HL-60 (cell line): ENCODE measurements around the gene KCNQ1OT1.

ENCODE experiments used
- DNase-seq, 2 experiments: peaks; one replicate each; pipeline ENCODE4 v3.0.0-alpha.2; 2010 to 2020; ENCODE audit warnings: low read depth in 1 of 2, low spot score in 1 of 2
- H3K27ac ChIP-seq: fragments of 250-450 bp; sonication (Bioruptor Pico); replicated peaks from 2 replicates; pipeline ENCODE4 v1.5.1; 2020; ENCODE audit warnings: mild to moderate bottlenecking, moderate library complexity
- H3K27me3 ChIP-seq: fragments of 250-450 bp; sonication (Bioruptor Pico); 2 replicates; pipeline ENCODE4 v1.5.1; 2021; ENCODE audit warnings: mild to moderate bottlenecking, moderate library complexity; ENCODE audit not compliant: insufficient read depth, poor library complexity, severe bottlenecking
- H3K4me3 ChIP-seq: replicated peaks from 2 replicates; pipeline ENCODE4 v1.5.1; 2011; ENCODE audit warnings: mild to moderate bottlenecking, control low read depth, low read length; ENCODE audit not compliant: insufficient read depth
- GABPA ChIP-seq: IDR thresholded peaks from 2 replicates; pipeline ENCODE4 v1.6.1; 2012; ENCODE audit warnings: low read depth
- POLR2AphosphoS5 ChIP-seq: IDR thresholded peaks from 2 replicates; pipeline ENCODE4 v1.6.1; 2012; ENCODE audit warnings: low read depth
- REST ChIP-seq: IDR thresholded peaks from 2 replicates; pipeline ENCODE4 v1.6.1; 2012; ENCODE audit warnings: low read depth; ENCODE audit not compliant: insufficient replicate concordance
- SPI1 ChIP-seq: IDR thresholded peaks from 2 replicates; pipeline ENCODE4 v1.6.1; 2012; ENCODE audit warnings: low read depth, mild to moderate bottlenecking, borderline replicate concordance
- long read RNA-seq: library from polyadenylated mRNA; unstranded; transcript quantifications from one replicate; pipeline ENCODE4 v2.0.0, GENCODE V29; 2020
- TF ChIP-seq, protein P1 (sequence below): IDR thresholded peaks from one replicate; pipeline ENCODE4 v1.5.1; 2011; ENCODE audit warnings: low read length, control low read depth, inconsistent platforms; ENCODE audit not compliant: insufficient read depth

Gene KCNQ1OT1
- long read RNA-seq, full-length matches to known transcripts = 20 of 20 reads
- long read RNA-seq, partial matches to known transcripts = 0 of 20 reads
- long read RNA-seq, other reads (novel, unspliced or antisense) = 0 of 20 reads

- H3K27me3 ChIP-seq = no peaks in the 10 kb centered on the region
- TF ChIP-seq POLR2AphosphoS5 (peak; percentile 84), SPI1 (no peak), GABPA (no peak), REST (peak; percentile 70)
- TF ChIP-seq, protein P1, sequence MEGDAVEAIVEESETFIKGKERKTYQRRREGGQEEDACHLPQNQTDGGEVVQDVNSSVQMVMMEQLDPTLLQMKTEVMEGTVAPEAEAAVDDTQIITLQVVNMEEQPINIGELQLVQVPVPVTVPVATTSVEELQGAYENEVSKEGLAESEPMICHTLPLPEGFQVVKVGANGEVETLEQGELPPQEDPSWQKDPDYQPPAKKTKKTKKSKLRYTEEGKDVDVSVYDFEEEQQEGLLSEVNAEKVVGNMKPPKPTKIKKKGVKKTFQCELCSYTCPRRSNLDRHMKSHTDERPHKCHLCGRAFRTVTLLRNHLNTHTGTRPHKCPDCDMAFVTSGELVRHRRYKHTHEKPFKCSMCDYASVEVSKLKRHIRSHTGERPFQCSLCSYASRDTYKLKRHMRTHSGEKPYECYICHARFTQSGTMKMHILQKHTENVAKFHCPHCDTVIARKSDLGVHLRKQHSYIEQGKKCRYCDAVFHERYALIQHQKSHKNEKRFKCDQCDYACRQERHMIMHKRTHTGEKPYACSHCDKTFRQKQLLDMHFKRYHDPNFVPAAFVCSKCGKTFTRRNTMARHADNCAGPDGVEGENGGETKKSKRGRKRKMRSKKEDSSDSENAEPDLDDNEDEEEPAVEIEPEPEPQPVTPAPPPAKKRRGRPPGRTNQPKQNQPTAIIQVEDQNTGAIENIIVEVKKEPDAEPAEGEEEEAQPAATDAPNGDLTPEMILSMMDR = no peak
Measured at GRCh38 chr11:2699531-2700414, at the start of gene KCNQ1OT1. Gene KCNQ1OT1 (minus strand): TSS chr11:2699994.

DNA sequence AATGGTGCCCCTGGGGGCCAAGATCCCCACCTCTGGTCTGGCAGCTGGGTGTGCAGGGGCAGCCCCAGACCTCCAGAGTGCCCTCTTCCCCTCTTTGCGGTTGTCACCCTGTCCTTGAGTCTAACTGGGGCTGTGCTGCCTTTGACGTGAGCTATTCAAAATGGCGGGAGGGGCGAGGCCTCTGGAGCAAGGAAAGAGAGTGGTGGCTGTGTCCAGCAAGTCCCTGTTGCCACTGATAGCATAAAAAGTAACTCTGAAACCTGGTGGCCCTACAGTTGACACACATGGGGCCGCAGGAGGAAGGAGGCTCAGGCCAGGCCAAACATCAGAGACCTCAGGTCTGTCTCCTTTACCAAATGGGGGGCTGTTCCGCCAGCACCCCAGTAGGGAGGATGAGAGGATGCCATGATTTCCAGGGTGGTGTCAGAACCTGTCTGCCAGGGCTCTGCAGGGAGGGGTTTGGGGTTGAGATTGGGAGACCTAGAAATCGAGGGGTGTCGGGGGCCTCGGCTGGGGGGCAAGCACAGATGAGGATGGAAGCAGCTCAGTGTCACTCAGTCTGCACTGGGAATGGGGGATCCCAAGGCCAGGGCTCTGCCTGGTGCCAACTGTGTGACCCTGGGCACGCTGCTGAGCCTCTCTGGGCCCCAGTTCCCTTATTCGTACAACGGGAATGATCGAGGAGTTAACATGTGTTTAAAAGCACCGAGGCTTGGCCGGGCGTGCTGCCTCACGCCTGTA, 49.2 kb upstream of the KCNQ1OT1 start:
- Histone ChIP-seq H3K27ac (no peak overlapping the region), H3K27me3 (no peaks in the 10 kb centered on the region), H3K4me3 (no peak overlapping the region)
- TF ChIP-seq GABPA (no peak), REST (no peak), POLR2AphosphoS5 (no peak), SPI1 (no peak)
- TF ChIP-seq, protein P1 = no peak
- DNase-seq = no peak

More at GRCh38 chr11:2699531-2700414, at the start of gene KCNQ1OT1:
- H3K27ac ChIP-seq = peak within 1 kb of the TSS; percentile 87
- DNase-seq = peak; percentile 81 to 89
- peak within 1 kb of the TSS; percentile 59 for H3K4me3 ChIP-seq

DNA sequence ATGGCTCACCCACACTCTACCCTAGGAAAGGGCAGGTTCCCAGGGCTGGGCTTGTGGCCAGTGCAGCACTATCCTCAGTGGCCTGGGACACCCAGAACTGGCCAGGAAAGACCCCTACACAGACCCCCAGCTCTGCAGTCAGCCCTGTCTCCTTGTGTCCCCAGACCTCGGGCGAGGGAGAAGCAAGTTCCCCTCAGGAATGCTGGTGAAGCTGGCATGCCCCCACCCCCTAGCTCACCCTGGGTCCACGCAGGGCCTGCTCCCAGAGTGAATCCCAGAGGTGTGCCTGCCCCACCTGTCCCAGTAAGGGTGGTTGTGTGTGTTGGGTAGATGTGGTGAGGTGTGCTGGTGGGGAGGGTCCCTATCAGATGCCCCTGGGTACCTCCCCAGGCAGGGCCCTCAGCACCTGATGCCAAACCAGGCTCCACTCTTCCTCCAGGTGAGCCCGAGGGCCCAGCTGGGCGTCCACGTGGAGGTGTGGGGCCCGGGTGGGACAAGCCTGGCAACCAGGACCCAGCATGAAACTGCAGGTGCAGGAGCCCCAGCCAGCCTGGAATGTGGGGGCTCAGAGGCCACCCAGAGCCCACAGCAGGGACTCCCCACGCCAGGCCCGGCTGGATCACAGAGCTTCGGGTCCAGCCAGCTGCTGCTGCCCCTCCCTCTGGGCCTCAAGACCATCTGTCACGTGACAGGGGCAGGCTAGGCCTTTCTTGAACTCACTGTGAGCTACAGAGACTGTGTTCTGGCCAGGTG, 48.4 kb upstream of the KCNQ1OT1 start:
- no peak for TF ChIP-seq SPI1
- no peak for TF ChIP-seq POLR2AphosphoS5
- no peak for TF ChIP-seq REST
- TF ChIP-seq, protein P1 = no peak
- no peak for TF ChIP-seq GABPA
- Histone ChIP-seq H3K27ac (no peak overlapping the region), H3K4me3 (no peak overlapping the region), H3K27me3 (no peaks in the 10 kb centered on the region)
- no peak for DNase-seq
